IPS DF 19.7 (cell line): ENCODE results near the gene NCK2.

ENCODE experiments used
- DNase-seq: peaks from one replicate; pipeline ENCODE4 v3.0.0-alpha.2; 2013; ENCODE audit warnings: low read depth, low spot score

Gene NCK2

GRCh38 chr2:105734762-105735538 lies 9.8 kb upstream of the NCK2 start:
- DNase-seq = no peak

- no peak for DNase-seq
Measured at GRCh38 chr2:105736145-105736544, 8.6 kb upstream of the NCK2 start.

GRCh38 chr2:105737980-105738657 lies 6.6 kb upstream of the NCK2 start:
- DNase-seq = no peak

GRCh38 chr2:105738658-105739241 lies 6.0 kb upstream of the NCK2 start:
- DNase-seq = no peak

GRCh38 chr2:105739426-105739825 lies 5.3 kb upstream of the NCK2 start:
- DNase-seq = no peak

- no peak for DNase-seq
Measured at GRCh38 chr2:105739944-105740530, 4.7 kb upstream of the NCK2 start.

GRCh38 chr2:105741174-105741573 lies 3.5 kb upstream of the NCK2 start:
- no peak for DNase-seq

GRCh38 chr2:105741617-105742016 lies 3.1 kb upstream of the NCK2 start:
- no peak for DNase-seq

- DNase-seq = no peak
Measured at GRCh38 chr2:105744091-105744908, 412 bp upstream of the NCK2 start.

- no peak for DNase-seq
Measured at GRCh38 chr2:105746177-105747080, 1.7 kb downstream of the NCK2 start.

GRCh38 chr2:105747254-105747894 lies 2.7 kb downstream of the NCK2 start:
- DNase-seq = no peak

- DNase-seq = no peak
Measured at GRCh38 chr2:105747991-105748390, 3.3 kb downstream of the NCK2 start.

- no peak for DNase-seq
Measured at GRCh38 chr2:105748566-105748965, 3.9 kb downstream of the NCK2 start.

GRCh38 chr2:105749583-105750400 lies 5.1 kb downstream of the NCK2 start:
- DNase-seq = no peak

- no peak for DNase-seq
Measured at GRCh38 chr2:105750735-105751134, 6.0 kb downstream of the NCK2 start.

- no peak for DNase-seq
Measured at GRCh38 chr2:105751272-105751671, 6.6 kb downstream of the NCK2 start.

- no peak for DNase-seq
Measured at GRCh38 chr2:105752691-105753358, 8.1 kb downstream of the NCK2 start.

GRCh38 chr2:105753380-105753779 lies 8.7 kb downstream of the NCK2 start:
- DNase-seq = no peak

- DNase-seq = no peak
Measured at GRCh38 chr2:105754011-105754410, 9.3 kb downstream of the NCK2 start.
